Osteocyte (in vitro differentiated cells): Measurements from ENCODE around the gene GABRP. TPM values are rescaled to one million over a fixed set of nuclear protein-coding genes. Genes with fewer than 3 reads are reported as not detected.

Source experiments
- DNase-seq: peaks from one replicate; pipeline ENCODE4 v3.0.0; 2021; ENCODE audit warnings: mixed read lengths; ENCODE audit not compliant: unreplicated experiment; ENCODE audit errors: extremely low spot score
- H3K27ac Mint-ChIP-seq: one replicate; pipeline ENCODE4 v1.8.0; 2021; ENCODE audit warnings: mild to moderate bottlenecking, mixed read lengths; ENCODE audit not compliant: unreplicated experiment
- H3K27me3 Mint-ChIP-seq: one replicate; pipeline ENCODE4 v1.8.0; 2021; ENCODE audit warnings: mixed read lengths; ENCODE audit not compliant: unreplicated experiment
- H3K36me3 Mint-ChIP-seq: one replicate; pipeline ENCODE4 v1.8.0; 2021; ENCODE audit warnings: mixed read lengths; ENCODE audit not compliant: unreplicated experiment
- H3K4me1 Mint-ChIP-seq: one replicate; pipeline ENCODE4 v1.8.0; 2021; ENCODE audit warnings: mixed read lengths; ENCODE audit not compliant: unreplicated experiment
- H3K4me3 Mint-ChIP-seq: one replicate; pipeline ENCODE4 v1.8.0; 2021; ENCODE audit warnings: mild to moderate bottlenecking, moderate library complexity, mixed read lengths; ENCODE audit not compliant: unreplicated experiment
- H3K9me3 Mint-ChIP-seq: one replicate; pipeline ENCODE4 v1.8.0; 2021; ENCODE audit warnings: mixed read lengths; ENCODE audit not compliant: unreplicated experiment
- CTCF ChIP-seq: fragments of 200-600 bp; sonication (generic); IDR thresholded peaks from 2 replicates; pipeline ENCODE4 v1.5.0; 2021; ENCODE audit warnings: antibody characterized with exemption, mild to moderate bottlenecking, moderate library complexity
- total RNA-seq: library from RNA; stranded (reverse); gene quantifications from 2 replicates; pipeline ENCODE4 v1.2.1, GENCODE V29; 2021

GABRP gene
- total RNA-seq, 1 donor from 2014 or later, result not detected

- Mint-ChIP-seq H3K4me1 (peaks cover 15% of the 10 kb centered on the region), H3K27ac (no peak overlapping the region), H3K36me3 (no peaks in the 10 kb centered on the region), H3K9me3 (no peaks in the 10 kb centered on the region), H3K4me3 (no peak overlapping the region), H3K27me3 (peaks cover 7% of the 10 kb centered on the region)
- no peak for TF ChIP-seq CTCF
- DNase-seq, result no peak
These were observed 61.1 kb downstream of the GABRP start for GRCh38 chr5:170844651-170845050.

- DNase-seq, result no peak
These were observed 62.9 kb downstream of the GABRP start for GRCh38 chr5:170846416-170846815.

GRCh38 chr5:170846846-170847245 is 63.3 kb downstream of the GABRP start:
- TF ChIP-seq CTCF, result no peak
- no peak overlapping the region for H3K4me3 Mint-ChIP-seq
- no peak overlapping the region for H3K27ac Mint-ChIP-seq
- no peak for DNase-seq
- H3K9me3 Mint-ChIP-seq, result no peaks in the 10 kb centered on the region
- peaks cover 15% of the 10 kb centered on the region for H3K4me1 Mint-ChIP-seq
- peaks cover 2% of the 10 kb centered on the region for H3K27me3 Mint-ChIP-seq
- no peaks in the 10 kb centered on the region for H3K36me3 Mint-ChIP-seq

More at GRCh38 chr5:170846416-170846815, 62.9 kb downstream of the GABRP start:
- TF ChIP-seq CTCF, result no peak
- no peak overlapping the region for H3K27ac Mint-ChIP-seq
- no peaks in the 10 kb centered on the region for H3K9me3 Mint-ChIP-seq
- H3K36me3 Mint-ChIP-seq, result no peaks in the 10 kb centered on the region
- H3K4me3 Mint-ChIP-seq, result no peak overlapping the region
- H3K4me1 Mint-ChIP-seq, result peaks cover 15% of the 10 kb centered on the region
- H3K27me3 Mint-ChIP-seq, result peaks cover 2% of the 10 kb centered on the region

- peaks cover 15% of the 10 kb centered on the region for H3K4me1 Mint-ChIP-seq
- no peak for TF ChIP-seq CTCF
- H3K36me3 Mint-ChIP-seq, result no peaks in the 10 kb centered on the region
- H3K27ac Mint-ChIP-seq, result no peak overlapping the region
- DNase-seq, result no peak
- no peak overlapping the region for H3K4me3 Mint-ChIP-seq
- H3K9me3 Mint-ChIP-seq, result no peaks in the 10 kb centered on the region
- peaks cover 6% of the 10 kb centered on the region for H3K27me3 Mint-ChIP-seq
These were observed 64.5 kb downstream of the GABRP start for GRCh38 chr5:170848033-170848432.

- no peaks in the 10 kb centered on the region for H3K9me3 Mint-ChIP-seq
- DNase-seq, result no peak
- no peak for TF ChIP-seq CTCF
- no peak overlapping the region for H3K27ac Mint-ChIP-seq
- H3K27me3 Mint-ChIP-seq, result peaks cover 6% of the 10 kb centered on the region
- peaks cover 15% of the 10 kb centered on the region for H3K4me1 Mint-ChIP-seq
- no peaks in the 10 kb centered on the region for H3K36me3 Mint-ChIP-seq
- H3K4me3 Mint-ChIP-seq, result no peak overlapping the region
These were observed 65.8 kb downstream of the GABRP start for GRCh38 chr5:170849374-170849773.
